Astrocyte (in vitro differentiated cells and primary cell): ENCODE results near the gene PCDHGA11.

Source experiments
- CTCF ChIP-seq: IDR thresholded peaks from 2 replicates; pipeline ENCODE4 v1.5.1; 2011; ENCODE audit warnings: low read depth, mild to moderate bottlenecking, inconsistent platforms, low read length, moderate library complexity; ENCODE audit not compliant: insufficient read depth
- EZH2 ChIP-seq: IDR thresholded peaks from 2 replicates; pipeline ENCODE4 v1.6.1; 2012; ENCODE audit warnings: mild to moderate bottlenecking, low read length, inconsistent platforms; ENCODE audit not compliant: insufficient read depth

- TF ChIP-seq CTCF (no peak), EZH2 (no peak)
These were observed 13.2 kb downstream of the PCDHGA11 start for GRCh38 chr5:141434006-141434405.
